Choroid plexus epithelial cell (primary cell): Measurements from ENCODE around the gene JOSD1.

Experiments
- DNase-seq: peaks from one replicate; pipeline ENCODE4 v3.0.0-alpha.2; 2010; ENCODE audit warnings: low read depth
- H3K4me3 ChIP-seq: 2 replicates; pipeline ENCODE4 v1.5.1; 2011; ENCODE audit warnings: low read depth, mild to moderate bottlenecking, control low read depth, low read length, moderate library complexity
- CTCF ChIP-seq: conservative IDR thresholded peaks from 2 replicates; pipeline ENCODE4 v1.5.1; 2011; ENCODE audit warnings: low read depth, mild to moderate bottlenecking, control low read depth, inconsistent platforms, low read length, moderate library complexity

The JOSD1 gene

GRCh38 chr22:38737302-38738060 lies 36.7 kb upstream of the JOSD1 start:
- no peak for TF ChIP-seq CTCF
- H3K4me3 ChIP-seq = no peak overlapping the region
- no peak for DNase-seq

GRCh38 chr22:38736257-38736570 lies 35.5 kb upstream of the JOSD1 start:
- DNase-seq = no peak
- no peak overlapping the region for H3K4me3 ChIP-seq
- no peak for TF ChIP-seq CTCF

GRCh38 chr22:38735465-38736256 lies 34.9 kb upstream of the JOSD1 start:
- no peak overlapping the region for H3K4me3 ChIP-seq
- no peak for DNase-seq
- TF ChIP-seq CTCF = no peak

GRCh38 chr22:38735126-38735464 lies 34.4 kb upstream of the JOSD1 start:
- no peak for TF ChIP-seq CTCF
- H3K4me3 ChIP-seq = no peak overlapping the region
- no peak for DNase-seq

GRCh38 chr22:38734421-38735100 lies 33.8 kb upstream of the JOSD1 start:
- no peak for TF ChIP-seq CTCF
- H3K4me3 ChIP-seq = no peak overlapping the region
- DNase-seq = no peak

GRCh38 chr22:38733724-38734381 lies 33.1 kb upstream of the JOSD1 start:
- DNase-seq = no peak
- no peak overlapping the region for H3K4me3 ChIP-seq
- no peak for TF ChIP-seq CTCF
